ENCODE data around the gene MME.

MME gene

GRCh38 chr3:155231792-155232191, 151.7 kb downstream of the MME start:
- no peak for TF ChIP-seq CTCF (IDR thresholded peaks at IDR 0.05; ENCODE audit: low read depth, low read length)
- DNase-seq (ENCODE audit: extremely low read depth, low read depth), result no peak

GRCh38 chr3:155232605-155233004, 152.5 kb downstream of the MME start:
- peak; percentile 87 for DNase-seq (ENCODE audit: extremely low read depth, low read depth)
- no peak for TF ChIP-seq CTCF (IDR thresholded peaks at IDR 0.05; ENCODE audit: low read depth, low read length)

GRCh38 chr3:155233213-155233612, 153.1 kb downstream of the MME start:
- no peak for DNase-seq (ENCODE audit: extremely low read depth, low read depth)
- TF ChIP-seq CTCF (IDR thresholded peaks at IDR 0.05; ENCODE audit: low read depth, low read length), result no peak

Data from AG09319 (cell line).